ENCODE measurements around the gene DEFB115.
"Not testable (repeated sequence)": the region's sequence is repeated elsewhere in the genome, so short reads cannot be mapped to it uniquely, and the experiment has no call there.

Gene DEFB115, protein sequence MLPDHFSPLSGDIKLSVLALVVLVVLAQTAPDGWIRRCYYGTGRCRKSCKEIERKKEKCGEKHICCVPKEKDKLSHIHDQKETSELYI

DNA sequence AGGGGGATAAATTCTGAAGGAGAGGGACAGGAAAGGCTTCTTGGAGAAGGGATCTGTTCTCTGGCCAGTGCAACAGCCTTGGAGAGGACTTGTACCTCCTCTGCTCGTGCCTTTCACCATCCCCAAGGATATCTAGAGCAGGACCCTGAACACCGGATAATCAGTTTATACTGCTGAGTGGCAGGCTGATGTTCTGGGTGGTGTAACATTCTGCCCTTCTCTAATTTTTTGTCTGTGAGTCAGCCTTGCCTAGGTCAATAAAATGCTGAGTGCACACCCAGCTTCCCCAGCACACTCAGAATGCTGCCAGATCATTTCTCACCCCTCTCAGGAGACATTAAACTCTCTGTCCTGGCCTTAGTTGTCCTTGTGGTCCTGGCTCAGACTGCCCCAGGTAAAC, at the start of gene DEFB115:
DEFB115 (plus strand) TSS at position 301 of the 400 bp plus-strand sequence; CDS start at position 301, 0 bp downstream.
- no peak for DNase-seq

DNA sequence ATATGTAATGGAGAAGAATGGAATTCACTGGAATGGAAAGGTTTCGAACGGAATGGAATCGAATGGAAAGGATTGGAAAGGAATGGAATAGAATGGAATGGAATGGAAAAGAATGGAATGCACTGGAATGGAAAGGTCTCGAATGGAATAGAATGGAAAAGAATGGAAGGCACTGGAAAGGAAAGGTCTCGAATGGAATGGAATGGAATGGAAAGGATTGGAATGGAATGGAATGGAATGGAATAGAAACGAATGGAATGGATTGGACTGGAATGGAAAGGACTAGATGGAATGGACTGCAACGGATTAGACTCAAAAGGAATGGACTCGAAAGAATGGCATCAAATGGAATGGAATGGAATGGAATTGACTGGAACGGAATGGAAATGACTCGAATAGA, 20.5 kb upstream of the DEFB115 start:
- no peak for DNase-seq

DNA sequence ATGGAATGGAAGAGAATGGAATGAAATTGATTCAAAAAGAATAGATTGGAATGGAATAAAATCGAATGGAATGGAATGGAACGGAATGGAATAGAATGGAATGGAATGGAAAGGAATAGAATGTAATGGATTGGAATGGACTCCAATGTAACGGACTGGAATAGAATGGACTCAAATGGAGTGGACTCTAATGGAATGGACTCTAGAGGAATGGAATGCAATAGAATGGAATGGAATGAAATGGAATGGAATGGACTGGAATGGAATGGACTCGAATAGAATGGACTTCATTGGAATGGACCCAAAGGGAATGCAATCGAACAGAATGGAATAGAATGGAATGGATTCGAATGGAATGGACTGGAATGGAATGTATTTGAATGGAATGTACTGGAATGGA, 19.7 kb upstream of the DEFB115 start:
- no peak for DNase-seq

DNA sequence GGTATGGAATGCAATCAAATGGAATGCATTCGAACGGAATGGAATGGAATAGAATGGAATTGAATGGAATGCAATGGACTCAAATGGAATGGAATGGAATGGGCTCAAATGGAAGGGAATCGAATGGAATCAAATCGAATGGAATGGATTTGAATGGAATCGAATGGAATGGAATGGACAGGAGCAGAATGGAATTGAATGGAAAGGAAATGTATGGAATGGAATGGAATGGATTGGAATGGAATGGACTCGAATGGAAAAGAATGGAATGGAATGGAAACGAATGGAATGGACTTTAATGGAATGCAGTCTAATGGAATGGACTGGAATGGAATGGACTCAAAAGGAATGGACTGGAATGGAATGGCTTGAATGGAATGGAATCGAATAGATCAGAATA, 18.3 kb upstream of the DEFB115 start:
- DNase-seq = no peak

DNA sequence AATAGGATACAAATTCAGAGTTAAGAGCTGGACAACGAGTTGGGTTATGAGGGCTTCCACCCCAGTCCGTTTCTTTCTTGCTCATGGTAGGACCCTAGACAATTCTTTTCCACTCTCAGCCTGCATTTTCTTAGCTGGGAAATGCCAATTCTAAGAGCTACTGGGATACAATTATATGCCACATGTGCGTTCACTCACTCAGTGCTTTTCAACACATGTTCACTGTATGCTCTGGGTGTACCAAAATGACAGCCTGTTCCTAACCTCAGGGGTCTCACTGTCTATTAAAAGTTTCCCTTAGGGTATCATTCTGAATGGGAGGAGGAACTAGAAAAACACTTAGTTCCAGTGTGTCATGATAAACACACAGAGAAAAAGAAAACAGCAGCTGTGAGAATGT, 505 bp upstream of the DEFB115 start:
- no peak for DNase-seq

DNA sequence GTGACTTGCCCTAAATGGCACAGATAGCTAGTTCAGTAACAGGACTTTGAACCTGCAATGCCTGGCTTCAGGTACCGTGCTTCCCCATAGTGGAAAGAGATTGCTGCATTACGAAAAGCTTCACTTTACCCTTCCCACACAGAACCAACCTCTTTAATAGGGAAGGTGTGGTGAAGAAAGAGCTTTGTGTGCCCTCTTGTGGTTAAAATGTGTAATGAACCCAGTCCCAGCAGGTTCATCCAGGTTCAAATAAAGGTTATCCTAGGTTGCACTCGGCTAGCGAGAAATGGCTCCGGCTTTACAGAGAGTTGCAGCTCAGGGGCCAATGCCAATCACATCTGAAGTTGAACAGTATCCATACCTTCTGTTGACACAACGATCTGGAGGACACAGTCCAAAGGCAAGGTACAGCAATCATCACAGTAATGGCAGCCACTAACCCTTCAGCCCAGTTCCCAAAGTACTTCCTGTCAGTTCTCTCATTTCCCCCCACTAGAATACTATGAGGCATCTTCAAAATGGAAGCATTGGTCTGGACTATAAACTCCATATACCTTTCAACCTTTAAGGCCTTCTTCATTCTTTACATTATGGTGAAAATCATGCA, 3.0 kb downstream of the DEFB115 start:
- DNase-seq = no peak

DNA sequence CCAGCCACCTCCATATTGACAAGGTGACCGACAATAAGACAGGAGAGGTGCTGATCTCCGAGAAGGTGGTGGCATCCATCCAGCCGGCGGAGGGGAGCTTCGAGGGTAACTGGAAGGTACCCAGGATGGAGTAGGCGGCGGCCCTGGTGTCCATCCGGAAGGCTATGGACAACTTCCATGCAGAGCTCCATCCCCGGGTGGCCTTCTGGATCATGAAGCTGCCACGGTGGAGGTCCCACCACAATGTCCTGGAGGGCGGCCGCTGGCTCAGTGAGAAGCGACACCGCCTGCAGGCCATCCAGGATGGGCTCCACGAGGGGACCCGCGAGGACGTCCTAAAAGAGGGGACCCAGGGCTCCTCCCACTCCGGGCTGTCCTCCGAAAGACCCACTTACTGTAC, 17.0 kb downstream of the DEFB115 start:
- DNase-seq = no peak

DNA sequence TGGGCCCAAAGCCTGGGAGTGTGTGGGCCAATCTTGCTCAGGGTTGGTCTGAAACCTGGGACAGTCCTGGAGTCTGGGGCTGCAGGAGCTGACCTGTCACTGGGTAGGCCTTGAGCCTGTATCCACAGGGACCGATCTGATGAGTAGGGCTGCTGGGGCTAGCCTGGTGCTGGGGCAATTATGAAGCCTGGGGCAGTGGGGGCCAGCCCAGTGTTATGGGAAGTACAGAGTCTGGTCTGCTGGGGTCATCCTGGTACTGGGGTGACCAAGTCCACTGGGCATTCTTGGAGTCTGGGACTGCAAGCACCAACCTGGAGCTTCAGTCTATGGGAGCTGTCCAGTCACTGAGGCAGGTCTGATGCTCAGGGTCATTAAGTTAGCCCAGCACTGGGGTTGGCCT, 20.7 kb downstream of the DEFB115 start:
- DNase-seq = no peak

DNA sequence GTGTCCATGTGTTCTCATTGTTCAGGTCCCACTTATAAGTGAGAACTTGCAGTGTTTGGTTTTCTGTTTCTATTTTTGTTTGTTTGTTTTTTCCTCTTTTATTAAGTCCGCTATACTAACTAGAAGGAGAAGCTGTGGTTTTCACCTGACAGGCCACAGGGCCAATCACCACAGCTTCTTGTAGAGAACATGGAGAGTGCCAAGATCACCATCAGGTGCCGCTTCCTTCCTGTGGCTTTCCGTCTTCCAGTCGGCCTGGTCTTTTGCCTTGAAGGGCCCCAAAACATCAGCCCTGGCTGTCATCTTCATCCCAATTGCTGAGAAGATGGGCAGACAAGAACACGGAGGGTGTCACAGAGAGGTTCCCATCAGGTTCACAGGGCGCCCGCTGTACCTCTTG, 27.5 kb downstream of the DEFB115 start:
- DNase-seq = not testable (repeated sequence)

DNA sequence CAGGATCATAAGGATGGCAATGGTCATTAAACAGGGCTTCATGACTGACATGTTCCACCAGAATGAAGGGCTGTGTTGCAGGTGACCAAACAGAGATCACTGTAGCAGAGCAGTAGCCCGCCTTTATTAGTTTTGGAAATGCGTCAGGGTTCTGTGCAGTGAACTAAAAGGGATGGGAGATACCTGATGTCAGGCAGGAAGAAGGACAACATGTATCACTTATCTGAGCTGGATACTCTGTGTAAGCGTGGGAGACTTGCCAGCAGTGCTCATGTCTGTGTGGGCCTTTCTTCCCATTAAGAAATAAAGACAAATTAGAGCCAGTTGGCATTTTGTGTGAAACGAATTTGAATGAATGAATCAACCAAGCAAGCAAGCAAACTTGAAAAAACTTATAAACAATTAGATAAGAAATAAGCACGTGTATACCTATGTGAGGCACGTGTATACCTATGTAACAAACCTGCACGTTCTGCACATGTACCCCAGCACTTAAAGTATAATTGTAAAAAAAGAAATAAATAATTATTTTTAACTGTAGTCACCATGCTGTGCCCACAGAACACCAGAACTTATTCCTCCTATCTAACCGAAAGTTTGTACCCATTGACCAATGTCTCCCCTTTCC, 51.2 kb downstream of the DEFB115 start, which contains the start of gene DEFB116:
DEFB116 (minus strand) TSS at position 51 of the 628 bp plus-strand sequence; CDS start at position 51, 0 bp downstream.
- DNase-seq = no peak

All from NCI-H446 treated with DMSO at 0.1 percent for 48 hours (cell line).